ENCODE measurements around the gene IMMT.
A peak's percentile ranks its signal among the peaks of the same experiment; 100 is the strongest.

The IMMT gene

DNA sequence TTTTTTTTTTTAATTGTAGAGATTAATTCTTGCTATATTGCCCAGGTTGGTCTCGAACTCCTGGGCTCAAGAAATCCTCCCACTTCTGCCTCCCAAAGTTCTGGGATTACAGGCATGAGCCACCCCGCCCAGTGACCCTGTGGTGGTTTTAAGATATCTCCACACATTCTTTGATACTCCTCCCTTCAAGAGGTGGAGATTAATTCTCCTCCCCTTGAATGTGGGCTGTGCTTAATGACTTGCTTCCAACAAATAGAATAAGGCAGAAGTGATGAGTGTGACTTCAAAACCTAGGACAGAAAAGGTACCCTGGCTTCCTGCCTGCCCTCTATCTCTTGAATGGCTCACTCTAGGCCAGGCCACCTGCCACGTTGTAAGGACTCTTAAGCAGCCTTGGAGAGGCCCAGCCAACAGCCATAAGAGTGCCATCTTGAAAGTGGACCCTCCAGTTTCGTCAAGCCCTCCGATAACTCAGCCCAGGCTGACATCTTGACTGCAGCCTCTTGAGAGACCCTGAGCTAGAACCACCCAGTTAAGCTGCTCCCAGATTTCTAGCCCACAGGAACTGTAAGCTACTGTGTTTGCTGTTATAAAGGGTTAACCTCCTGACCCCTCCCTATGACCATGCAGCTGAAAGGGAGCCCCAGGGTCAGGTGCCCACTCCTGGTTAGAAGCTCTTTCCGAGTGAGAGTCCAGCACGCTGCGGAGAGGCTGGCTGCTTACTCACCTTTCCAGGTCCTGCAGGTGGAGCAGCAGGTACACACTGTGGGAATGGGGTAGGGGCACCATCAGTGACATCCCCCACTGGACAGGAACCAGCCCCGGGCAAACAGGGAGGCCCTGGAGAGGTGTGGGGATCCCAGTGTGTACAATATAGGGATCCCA is 31.6 kb upstream of the IMMT start:
- no peak for DNase-seq

DNA sequence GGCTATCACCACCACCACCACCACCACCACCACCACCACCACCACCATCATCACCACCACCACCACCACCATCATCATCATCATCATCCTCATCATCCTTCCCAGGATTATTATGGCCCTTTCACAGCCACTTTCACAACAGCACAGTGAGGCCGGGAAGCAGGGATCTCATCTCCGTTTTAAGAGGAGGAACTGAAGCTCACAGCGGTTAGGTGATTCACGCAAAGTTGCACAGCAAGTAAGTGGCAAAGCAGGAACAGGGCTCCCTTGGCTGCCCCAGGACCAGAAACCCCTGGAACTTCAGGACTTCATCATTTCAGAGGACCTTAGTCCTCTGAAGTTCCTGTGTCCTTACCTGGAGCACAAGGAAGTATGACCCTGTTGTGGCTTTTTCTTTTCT is 30.8 kb upstream of the IMMT start:
- DNase-seq: no peak

DNA sequence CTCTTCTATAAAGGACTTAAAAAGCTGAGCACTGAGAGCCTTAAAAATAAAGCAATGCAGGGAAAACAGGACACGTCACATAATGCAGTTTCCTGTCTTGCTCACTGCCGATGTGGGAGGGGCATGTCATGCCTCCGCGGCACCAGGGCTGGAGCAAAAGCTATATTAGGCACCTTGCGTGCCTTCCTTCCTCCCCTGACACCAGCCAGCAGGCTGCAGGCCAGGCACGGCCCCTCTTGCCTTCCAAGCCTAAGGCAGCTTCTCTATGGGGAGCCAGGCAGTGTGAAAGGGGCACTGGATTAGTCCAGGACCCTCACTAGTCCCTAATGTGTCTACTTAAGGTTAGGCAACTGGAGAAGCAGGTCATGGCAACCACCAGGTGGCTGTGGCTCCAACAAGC is 30.3 kb upstream of the IMMT start:
- DNase-seq: no peak

DNA sequence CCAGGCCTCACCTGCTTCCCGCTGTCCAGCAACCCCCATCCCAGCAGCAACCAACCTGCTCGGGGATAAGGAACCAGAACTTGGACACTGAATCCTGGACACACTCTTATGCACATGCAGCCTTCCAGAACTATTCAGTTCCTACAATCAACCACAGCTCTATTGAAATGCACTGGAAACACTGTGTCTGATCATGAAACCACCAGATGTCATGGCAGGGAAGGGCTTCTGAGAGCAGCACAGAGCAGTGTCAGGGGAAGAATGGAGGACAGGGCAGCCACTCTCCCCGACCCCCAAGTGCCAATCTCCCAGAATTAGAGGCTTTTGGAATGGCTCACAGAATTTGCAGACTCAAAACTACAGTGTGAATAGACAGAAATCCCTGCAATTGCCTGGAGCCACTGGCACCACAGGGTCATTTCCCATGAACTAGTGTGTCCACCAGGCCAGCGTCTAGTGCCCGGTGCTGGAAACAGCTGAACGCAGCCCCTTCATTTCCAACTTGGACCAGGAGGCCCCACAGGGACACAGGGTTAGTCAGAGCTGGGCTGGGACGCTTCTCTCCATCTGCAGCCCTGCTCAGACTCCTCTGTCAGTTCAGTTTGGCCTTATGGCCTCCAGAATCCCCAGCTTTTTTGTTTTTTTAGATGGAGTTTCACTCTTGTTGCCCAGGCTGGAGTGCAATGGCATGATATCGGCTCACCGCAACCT is 29.5 kb upstream of the IMMT start:
- DNase-seq: no peak

DNA sequence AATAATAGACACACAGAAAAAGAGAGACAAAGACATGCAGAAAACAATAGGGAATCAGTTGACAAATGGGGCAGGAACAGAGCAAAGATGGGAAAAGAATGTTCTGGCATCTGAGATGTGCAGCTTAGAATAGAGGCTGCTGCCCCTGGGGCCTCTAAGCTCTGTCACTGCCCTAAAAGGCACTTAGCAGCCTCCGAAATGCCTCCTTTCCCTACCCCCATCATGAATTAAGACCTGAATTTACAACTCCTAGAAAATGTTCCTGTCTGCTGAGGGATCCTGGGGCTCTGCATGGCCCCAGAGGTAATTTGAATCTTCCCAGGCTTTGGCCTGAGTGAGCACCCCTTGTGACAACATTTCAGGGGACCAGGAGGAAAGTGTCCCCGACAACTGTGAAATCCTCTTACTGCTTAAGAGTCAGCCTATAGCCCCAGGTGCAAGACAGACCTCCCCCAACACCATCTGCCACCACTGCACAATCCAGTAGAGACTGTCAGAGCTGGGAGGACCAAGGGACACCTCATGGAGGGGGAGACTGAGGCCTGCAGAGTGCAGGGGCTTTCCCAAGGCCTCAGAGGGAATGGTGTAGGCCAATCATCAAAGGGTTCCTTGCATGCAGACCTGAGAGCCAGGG is 28.8 kb upstream of the IMMT start:
- no peak for DNase-seq

DNA sequence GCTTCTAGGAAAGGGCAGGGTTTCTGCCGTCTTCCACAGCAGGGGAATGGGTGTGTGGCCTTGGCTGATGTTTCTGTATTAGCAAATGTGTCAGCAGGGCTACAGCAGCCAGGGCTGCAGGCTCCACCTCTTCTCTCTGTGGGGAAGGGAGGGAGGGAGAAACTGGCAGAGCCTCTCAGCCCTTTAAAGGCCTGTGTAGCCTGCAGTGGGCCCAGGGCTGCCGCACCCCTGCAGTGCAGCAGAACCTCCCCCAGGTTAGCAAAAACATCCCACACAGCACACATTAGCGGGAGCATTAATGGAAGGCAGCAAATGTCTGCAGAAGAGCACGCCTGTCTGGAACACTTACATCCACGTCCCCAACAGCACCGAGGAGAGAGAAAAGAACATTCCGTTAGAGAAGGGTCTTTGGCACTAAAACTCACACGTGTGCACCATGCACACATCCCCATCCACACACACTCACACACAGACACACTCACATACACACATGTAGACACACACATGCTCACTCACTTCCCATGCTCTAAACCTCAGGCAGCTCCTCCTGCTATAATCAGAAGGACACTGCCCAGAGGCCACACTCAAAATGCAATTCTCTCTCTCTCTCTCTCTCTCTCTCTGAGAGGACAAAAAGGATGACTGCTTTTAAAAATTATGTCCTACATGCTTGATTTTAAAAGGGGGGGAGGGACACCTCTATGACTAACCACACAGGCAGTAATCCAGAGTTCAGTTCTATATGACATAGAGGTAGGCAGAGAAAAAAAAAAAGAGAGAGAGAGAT is 28.1 kb upstream of the IMMT start:
- peak; percentile 61 for DNase-seq

DNA sequence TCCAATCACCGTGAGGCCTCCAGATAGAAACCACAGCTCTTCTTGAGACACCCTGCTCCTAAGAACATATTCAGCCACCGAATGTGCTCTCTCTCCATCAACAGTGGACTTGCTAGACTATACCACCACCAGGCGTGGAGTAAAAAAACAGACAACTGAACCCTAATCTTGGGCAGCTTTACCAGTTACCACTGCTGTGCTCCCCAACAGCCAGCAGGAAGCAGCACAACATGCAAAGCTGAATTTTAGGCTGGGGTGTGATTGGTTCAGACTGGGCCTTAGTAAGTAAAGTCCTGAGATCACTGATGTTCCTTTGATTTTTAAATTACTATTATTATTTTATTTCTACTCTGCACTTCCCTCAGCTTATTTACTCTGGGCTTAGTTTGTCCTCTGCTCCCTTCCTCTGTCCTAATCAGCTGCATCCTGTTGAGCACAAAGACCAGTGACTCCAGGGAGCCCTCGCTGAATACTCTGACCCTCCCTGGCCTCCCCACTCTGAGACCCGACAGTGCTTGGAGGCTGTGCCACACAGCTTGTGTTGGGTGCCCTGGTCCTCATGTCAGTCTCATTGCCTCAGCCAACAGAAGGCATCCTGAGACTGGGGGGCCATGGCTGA is 25.9 kb upstream of the IMMT start:
- DNase-seq: peak; percentile 32

DNA sequence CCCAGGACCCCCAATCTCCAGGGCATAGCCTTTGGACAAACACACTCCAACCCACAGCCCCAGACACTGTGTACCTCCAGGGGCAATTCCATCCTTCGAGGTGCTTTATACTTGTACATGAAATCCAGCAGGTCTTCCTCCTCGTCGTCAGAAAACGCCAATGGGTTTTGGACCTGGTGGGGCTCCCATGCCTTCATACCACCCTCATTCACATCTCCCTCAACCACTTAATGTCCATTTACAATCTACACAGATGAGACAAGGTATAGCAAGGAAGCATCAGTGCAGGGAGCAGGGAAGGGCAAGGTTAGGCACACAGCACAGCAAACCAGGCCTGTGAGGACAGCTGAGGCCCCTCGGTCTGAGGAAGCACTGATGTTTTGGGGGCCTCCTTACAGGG is 24.6 kb upstream of the IMMT start:
- no peak for DNase-seq

DNA sequence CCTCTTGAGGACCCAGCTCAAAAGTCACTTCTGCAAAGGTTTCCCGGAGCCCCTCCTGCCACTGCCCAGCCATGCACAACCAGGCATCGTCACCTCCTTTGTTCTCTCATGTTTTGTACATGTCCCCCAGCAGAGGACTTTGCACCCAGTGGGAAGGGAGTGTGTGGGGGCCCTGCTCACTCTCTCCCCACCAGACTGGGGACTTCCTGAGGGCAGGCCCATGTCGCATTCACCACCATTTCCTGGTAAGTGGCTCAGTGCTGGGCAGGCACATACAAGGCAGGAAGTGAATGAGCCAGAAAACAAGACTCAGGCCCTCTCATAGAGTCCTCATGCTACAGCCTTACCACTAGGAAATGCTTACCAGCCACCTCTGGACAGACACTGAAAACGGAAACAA is 22.9 kb upstream of the IMMT start:
- no peak for DNase-seq

DNA sequence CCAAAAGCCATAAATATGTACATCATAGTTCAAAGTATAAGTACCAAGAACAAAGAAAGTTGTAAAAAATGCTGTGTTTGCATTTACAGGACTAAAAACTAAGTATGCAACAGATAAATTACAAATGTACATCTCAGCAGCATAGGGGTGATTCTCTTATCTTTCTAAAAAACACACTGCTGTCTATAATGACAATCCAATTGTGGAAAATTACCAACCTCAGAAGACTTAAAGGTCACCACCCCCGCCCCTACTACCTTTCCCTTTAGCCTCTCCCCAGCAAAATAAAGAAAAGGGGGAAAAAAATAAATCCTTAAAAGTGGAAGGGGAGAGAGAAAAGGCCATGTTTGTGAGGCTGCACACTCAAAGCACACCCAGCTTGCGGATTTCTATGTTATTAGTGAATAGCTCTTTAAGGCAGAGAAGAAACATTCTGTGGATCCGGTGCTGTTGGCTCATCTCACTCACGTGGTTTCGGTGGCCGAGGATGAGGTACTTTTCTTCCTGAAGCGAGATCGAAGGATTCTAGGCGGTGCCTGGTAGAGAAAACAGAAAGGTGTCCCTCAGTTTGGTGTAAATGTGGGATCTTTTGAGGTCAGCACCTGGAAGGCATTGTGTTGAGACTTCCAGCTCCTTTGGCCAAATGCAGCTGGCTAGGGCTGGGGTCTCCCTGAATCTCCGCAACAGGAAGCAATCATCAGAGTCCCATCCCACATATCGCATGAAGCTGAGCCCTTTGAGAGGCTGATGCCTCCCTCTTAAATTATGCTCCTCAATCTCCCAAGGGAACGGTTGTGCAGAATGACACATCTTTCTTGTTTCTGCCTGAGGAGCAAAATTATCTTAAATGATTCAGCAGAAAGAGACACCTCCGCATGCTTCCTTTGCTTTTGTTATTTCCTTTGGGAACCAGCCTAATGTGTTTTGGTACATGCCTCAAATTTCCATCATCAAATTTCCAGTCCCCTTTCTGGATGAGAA is 21.6 kb upstream of the IMMT start:
- no peak for DNase-seq

DNA sequence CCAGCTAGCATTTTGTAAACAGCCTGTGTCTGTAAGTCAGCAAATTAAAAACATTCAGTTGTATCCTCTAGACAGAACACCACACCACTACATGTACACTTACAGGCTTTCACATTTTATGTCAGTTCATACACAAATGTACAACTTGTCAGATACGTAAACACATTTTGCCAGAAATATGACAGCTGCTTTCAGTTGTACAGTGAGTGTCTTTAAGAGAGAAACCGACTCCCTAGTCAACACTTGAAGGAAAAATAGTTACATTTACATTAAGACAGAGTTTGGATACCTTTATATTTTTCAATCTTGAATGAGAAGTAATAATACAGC is 19.2 kb upstream of the IMMT start:
- no peak for DNase-seq

DNA sequence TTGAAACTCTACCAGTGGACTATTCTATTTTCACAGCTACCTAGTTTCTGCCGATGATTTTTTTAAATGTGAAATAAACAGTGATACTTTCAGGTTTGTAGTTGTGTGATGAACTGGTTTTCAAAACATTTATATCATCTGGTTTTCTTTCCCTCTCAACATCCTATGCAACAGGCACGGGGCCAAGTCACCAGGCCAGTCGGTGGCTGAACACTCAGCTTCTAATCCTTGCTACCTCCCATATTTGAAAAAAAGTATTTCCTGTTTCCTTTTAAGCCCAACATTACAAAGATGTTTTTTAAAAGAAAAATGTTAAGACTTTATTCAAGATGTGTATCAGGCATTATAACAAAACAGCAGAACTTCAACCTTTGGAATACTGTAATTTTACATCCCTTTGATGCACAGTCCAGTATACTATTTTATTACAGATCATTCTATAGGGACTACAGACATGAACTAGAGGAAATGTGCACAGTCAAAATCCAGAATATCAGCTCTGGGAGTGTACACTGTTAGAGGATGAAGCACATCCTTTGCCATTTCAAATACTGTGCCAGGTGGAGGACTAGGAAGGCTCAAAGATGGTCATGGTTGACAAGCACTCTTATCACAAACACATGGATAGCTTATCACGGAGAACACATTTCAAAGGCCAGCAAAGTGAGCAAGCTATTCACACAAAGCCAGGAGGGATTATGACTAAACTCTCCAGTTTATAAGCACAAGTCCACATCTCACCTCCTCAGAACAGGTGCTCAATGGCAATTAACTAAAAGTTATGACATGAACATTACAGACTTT is 18.6 kb upstream of the IMMT start:
- DNase-seq: no peak

DNA sequence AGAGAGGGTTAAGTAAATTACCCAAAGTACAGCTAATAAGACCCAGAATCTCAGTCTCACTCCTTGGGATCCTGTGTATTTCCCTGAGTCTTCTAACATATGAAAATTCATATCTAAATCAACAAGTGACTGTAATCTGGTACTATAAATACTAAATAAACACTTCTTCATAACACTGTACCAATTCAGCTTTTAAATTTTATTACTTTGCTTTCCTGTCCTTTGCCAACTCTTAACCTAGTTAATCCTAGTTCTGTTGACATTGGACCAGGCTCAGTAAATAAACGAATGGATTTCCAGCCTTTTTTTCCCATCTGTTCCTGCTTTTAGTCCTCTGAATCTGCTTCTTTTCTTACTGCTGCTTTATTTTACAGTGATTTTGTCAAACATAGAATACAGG is 17.8 kb upstream of the IMMT start:
- no peak for DNase-seq

DNA sequence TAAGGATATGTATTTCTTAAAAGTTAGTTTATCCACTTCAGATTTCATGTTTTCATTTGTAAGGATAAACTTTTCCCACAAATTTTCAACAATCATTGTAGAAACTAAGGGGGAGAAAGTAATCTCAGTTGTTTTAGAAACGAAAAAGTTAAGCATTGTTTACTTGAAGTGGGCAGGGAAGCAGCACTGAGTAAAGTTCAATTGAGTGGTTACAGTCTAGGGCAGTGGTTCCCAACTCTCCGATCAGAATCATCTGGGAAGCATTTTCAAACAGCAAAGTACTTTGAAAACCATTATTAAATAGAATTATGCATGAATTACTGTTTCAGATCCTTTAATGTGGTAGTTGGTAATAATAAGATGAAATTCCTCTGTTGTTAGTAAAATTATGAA is 16.5 kb upstream of the IMMT start:
- DNase-seq: no peak

DNA sequence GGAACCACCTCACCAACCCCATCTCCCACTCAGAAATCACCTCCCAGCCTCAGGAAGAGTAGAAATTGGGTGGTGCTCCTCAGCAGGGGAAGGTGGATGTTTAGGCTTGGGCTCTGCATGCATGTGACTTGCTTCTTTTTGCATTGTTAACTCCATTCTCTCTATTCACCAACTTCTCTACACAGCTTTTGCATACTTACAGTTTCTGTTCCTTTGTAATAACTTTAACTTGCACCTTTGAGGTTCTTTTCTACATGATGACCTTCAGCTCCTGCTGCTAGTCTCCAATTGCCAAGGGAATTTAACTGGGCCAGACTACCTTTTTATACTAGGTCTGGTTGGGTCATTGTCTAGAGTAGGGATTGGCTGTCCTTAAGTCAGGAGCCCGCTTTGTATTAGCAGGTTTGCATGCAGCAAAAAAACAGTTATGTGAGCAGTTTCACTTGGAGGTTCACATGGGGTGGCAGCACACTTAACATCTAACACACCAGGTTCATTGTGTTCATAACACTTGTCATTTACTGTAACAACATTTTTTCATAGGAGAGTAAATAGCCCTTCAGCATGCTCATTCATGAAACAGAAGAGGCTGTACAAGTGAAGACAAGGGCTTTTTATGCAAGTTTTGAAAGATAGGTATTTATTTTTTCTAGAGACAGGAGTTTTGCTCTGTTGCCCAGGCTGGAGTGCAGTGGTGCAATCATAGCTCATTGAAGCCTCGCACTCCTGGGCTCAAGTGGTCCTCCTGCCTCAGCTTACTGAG is 16.0 kb upstream of the IMMT start:
- no peak for DNase-seq

DNA sequence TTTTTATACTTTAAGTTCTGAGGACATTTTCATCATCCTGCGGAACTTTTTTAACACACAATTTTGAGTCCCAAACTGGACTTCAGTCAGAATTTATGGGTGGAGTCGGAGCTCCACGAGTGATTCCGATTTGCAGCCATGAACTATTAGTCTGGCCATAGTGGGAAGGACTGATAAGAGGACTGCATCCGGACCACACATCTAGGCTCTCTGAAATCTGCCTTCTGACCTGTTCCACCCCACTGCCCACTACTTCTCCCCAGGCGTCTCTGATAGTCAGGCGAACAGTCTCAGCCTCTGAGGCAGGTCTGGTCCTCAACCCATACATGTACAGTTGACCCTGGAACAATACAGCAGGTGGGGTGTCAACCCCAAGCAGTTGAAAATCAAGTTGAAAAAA is 9.2 kb upstream of the IMMT start:
- no peak for DNase-seq

DNA sequence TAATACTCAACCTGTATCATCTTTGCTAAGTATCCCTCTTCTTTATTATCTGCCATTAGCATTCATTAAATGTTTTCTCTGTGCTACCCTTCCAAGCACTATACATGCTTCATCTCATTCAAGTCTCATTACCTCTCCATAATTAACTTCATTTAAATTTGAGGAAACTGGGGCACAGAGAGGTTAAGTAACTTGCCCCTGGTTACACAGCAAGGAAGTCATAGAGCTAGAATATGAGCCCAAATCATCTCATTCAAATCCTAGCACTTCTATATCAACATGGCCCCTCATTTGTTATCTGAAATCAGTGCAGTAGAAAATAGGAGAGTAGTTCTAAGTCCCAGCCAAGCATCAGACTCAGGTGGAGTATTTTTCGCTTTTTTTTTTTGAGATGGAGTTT is 8.4 kb upstream of the IMMT start:
- no peak for DNase-seq

DNA sequence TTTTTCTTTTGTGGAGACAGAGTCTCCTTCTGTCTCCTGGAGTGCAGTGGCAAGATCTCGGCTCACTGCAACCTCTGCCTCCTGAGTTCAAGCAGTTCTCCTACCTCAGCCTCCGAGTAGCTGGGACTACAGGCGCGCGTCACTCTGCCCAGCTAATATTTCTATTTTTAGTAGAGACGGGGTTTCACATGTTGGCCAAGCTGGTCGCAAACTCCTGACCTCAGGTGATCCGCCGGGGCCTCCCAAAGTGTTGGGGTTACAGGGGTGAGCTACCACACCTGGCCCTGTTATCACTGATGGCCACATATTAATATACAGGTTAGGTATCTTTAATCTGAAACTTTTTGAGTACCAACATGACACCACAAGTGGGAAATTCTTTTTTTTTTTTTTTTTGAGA is 7.4 kb upstream of the IMMT start:
- DNase-seq: no peak

DNA sequence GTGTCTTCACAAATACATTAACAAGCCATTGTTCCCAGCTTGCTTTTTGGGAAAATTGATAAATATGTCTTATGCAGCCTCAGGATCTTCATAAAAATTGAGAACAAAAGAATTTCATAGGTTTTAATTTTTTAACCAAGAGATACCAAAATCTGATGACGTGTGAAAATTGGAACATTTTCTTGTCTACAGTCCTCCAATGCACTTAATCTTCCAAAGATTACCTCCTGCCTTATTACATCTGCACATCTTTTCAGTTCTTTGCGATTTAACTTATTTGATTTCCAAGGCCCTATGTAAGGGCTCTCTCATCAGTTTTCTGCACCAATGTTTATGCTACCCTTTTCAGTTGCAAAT is 7.1 kb upstream of the IMMT start:
- no peak for DNase-seq
